Caco-2 (cell line): ENCODE data around the gene GOSR2. TPM values are rescaled to one million over a fixed set of nuclear protein-coding genes. Genes with fewer than 3 reads are reported as not detected.
"Not testable (repeated sequence)": the region's sequence is repeated elsewhere in the genome, so short reads cannot be mapped to it uniquely, and the experiment has no call there.

Experiments
- BruUV-seq: library from RNA; stranded (reverse); fragments of 400-500 nt; replicated peaks from 2 replicates; lab custom pipeline; 2021; lab: Mats Ljungman, UMichigan
- CTCF ChIA-PET: fragments of 300-600 bp; sonication (Branson Sonifier 250); formaldehyde crosslinking; loops from one replicate; lab custom pipeline; 2022; ENCODE audit warnings: antibody characterized with exemption; lab: Charles Lee
- POLR2A ChIA-PET: fragments of 300-600 bp; sonication (Branson Sonifier 250); formaldehyde crosslinking; loops from one replicate; lab custom pipeline; 2022; ENCODE audit warnings: antibody characterized with exemption; lab: Charles Lee
- DNase-seq, 2 experiments: peaks; one replicate each; pipeline versions ENCODE4 v3.0.0 to v3.0.0-alpha.2; 2020 to 2022
- H3K27me3 ChIP-seq: replicated peaks from 2 replicates; pipeline ENCODE4 v1.6.0; 2011; ENCODE audit warnings: low read length; ENCODE audit not compliant: control insufficient read depth, insufficient read depth
- H3K36me3 ChIP-seq: 2 replicates; pipeline ENCODE4 v1.5.1; 2011; ENCODE audit warnings: low read length; ENCODE audit not compliant: control insufficient read depth, insufficient read depth
- H3K4me1 ChIP-seq: fragments of 250-450 bp; sonication (Bioruptor Pico); 2 replicates; pipeline ENCODE4 v1.5.1; 2020; ENCODE audit warnings: mild to moderate bottlenecking
- H3K4me3 ChIP-seq: 2 replicates; pipeline ENCODE4 v1.5.1; 2011; ENCODE audit warnings: low read depth, mild to moderate bottlenecking, control low read depth, low read length
- H3K9me3 ChIP-seq: fragments of 250-450 bp; sonication (Bioruptor Pico); 2 replicates; pipeline ENCODE4 v1.5.1; 2020; ENCODE audit warnings: mild to moderate bottlenecking, moderate library complexity
- H3K27ac Mint-ChIP-seq: one replicate; pipeline ENCODE4 v1.8.0; 2022; ENCODE audit warnings: mixed read lengths; ENCODE audit not compliant: unreplicated experiment
- H3K27me3 Mint-ChIP-seq: one replicate; pipeline ENCODE4 v1.8.0; 2022; ENCODE audit warnings: mixed read lengths; ENCODE audit not compliant: insufficient read depth, unreplicated experiment
- H3K36me3 Mint-ChIP-seq: one replicate; pipeline ENCODE4 v1.8.0; 2022; ENCODE audit warnings: mild to moderate bottlenecking, mixed read lengths; ENCODE audit not compliant: insufficient read depth, unreplicated experiment
- H3K4me1 Mint-ChIP-seq: one replicate; pipeline ENCODE4 v1.8.0; 2022; ENCODE audit warnings: low read depth, mixed read lengths; ENCODE audit not compliant: unreplicated experiment
- H3K4me3 Mint-ChIP-seq: one replicate; pipeline ENCODE4 v1.8.0; 2022; ENCODE audit warnings: mild to moderate bottlenecking, moderate library complexity, mixed read lengths; ENCODE audit not compliant: unreplicated experiment
- H3K9me3 Mint-ChIP-seq: one replicate; pipeline ENCODE4 v1.8.0; 2022; ENCODE audit warnings: mixed read lengths; ENCODE audit not compliant: unreplicated experiment
- intact Hi-C: fragments of 100-400 bp; cut with micrococcal nuclease; formaldehyde crosslinking; loops from one replicate; pipeline ENCODE4 v1.10.0; 2022; ENCODE audit not compliant: unreplicated experiment
- total RNA-seq: library from RNA; stranded (reverse); gene quantifications from 2 replicates; pipeline ENCODE4 v1.2.3, GENCODE V29; 2022
- TF ChIP-seq, protein P1 (sequence below), 2 experiments: fragments of 200-600 bp in 1 of 2; IDR thresholded peaks; 1 replicate in 1 of 2; 2 replicates in 1 of 2; pipeline versions ENCODE4 v1.5.1 to v1.8.0; 2011 to 2022; ENCODE audit warnings: antibody characterized with exemption in 1 of 2, control low read depth in 1 of 2, inconsistent platforms in 1 of 2, low read depth in 1 of 2, low read length in 1 of 2, mild to moderate bottlenecking in 1 of 2, moderate library complexity in 1 of 2; ENCODE audit not compliant: insufficient read depth in 1 of 2, severe bottlenecking in 1 of 2, unreplicated experiment in 1 of 2

Gene GOSR2
- total RNA-seq, 1 experiment from 2014 or later: 84.0 TPM

DNA sequence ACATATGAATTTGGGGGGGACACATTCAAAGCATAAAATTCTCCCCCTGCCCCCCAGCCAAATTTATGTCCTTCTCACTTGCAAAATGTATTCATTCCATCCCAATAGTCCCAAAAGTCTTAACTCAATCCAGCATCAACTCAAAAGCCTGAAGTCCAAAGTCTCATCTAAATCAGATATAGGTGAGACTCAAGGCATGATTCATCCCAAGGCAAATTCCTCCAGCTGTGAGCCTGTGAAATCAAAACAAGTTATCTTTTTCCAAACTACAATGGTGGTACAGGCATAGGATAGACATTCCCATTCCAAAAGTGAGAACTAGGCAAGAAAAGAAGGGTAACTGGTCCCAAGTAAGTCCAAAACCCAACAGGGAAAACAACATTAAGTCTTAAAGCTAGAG, 5.9 kb upstream of the GOSR2 start:
- ChIA-PET CTCF (interaction anchor here (0.7 kb wide), 1 partner anchor 10 kb away, joined by 3 read pairs; no protein-coding TSS in a partner anchor), POLR2A (no interaction called here)
- H3K27me3 Mint-ChIP-seq: peaks cover 3% of the 10 kb centered on the region

DNA sequence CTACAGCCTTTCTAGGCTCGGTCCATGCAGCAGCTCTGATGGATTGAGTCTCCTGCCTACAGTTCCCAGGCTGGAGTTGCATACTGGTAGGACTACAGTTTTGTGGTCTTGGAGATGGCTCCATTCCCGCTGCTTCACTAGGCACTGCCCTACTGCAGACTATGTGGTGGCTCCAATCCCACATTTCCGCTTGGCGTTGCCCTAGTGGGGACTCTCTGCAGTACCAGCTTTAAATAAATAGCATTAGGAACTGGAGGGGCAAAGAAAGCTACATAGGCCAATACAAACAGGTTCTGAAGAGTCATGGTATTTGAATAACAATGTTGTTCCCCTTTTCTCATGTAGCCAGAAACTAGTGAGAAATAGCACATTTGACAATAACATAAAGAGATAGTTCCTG, 5.4 kb upstream of the GOSR2 start:
- Histone ChIP-seq H3K27me3 (no peaks in the 10 kb centered on the region), H3K4me1 (peaks cover 3% of the 10 kb centered on the region; the same call in 1 of the 2 replicates), H3K4me3 (no peak overlapping the region), H3K9me3 (no peaks in the 10 kb centered on the region; the same call in 1 of the 2 replicates), H3K36me3 (no peaks in the 10 kb centered on the region)
- H3K27ac Mint-ChIP-seq: no peak overlapping the region
- H3K36me3 Mint-ChIP-seq: no peaks in the 10 kb centered on the region
- peaks cover 3% of the 10 kb centered on the region for H3K27me3 Mint-ChIP-seq
- no peaks in the 10 kb centered on the region for H3K9me3 Mint-ChIP-seq
- TF ChIP-seq, protein P1, sequence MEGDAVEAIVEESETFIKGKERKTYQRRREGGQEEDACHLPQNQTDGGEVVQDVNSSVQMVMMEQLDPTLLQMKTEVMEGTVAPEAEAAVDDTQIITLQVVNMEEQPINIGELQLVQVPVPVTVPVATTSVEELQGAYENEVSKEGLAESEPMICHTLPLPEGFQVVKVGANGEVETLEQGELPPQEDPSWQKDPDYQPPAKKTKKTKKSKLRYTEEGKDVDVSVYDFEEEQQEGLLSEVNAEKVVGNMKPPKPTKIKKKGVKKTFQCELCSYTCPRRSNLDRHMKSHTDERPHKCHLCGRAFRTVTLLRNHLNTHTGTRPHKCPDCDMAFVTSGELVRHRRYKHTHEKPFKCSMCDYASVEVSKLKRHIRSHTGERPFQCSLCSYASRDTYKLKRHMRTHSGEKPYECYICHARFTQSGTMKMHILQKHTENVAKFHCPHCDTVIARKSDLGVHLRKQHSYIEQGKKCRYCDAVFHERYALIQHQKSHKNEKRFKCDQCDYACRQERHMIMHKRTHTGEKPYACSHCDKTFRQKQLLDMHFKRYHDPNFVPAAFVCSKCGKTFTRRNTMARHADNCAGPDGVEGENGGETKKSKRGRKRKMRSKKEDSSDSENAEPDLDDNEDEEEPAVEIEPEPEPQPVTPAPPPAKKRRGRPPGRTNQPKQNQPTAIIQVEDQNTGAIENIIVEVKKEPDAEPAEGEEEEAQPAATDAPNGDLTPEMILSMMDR (IDR thresholded peaks at IDR 0.05; ENCODE audit: insufficient read depth in 1 of 2, low read depth in 1 of 2, low read length in 1 of 2, severe bottlenecking in 1 of 2, unreplicated experiment in 1 of 2): no peak
- no peaks in the 10 kb centered on the region for H3K4me1 Mint-ChIP-seq
- intact Hi-C loops: no loop called here
- no TSS peak for BruUV-seq
- CTCF ChIA-PET: interaction anchor here (0.7 kb wide), 1 partner anchor 11 kb away, joined by 3 read pairs; no protein-coding TSS in a partner anchor
- no peak overlapping the region for H3K4me3 Mint-ChIP-seq
- DNase-seq: no peak
- POLR2A ChIA-PET: no interaction called here

More for the DNA sequence above, 5.9 kb upstream of the GOSR2 start:
- Mint-ChIP-seq H3K4me3 (no peak overlapping the region), H3K4me1 (no peaks in the 10 kb centered on the region), H3K27ac (no peak overlapping the region), H3K9me3 (no peaks in the 10 kb centered on the region), H3K36me3 (no peaks in the 10 kb centered on the region)
- H3K4me3 ChIP-seq: no peak overlapping the region
- no peaks in the 10 kb centered on the region for H3K27me3 ChIP-seq
- DNase-seq: no peak
- TF ChIP-seq, protein P1 (IDR thresholded peaks at IDR 0.05; ENCODE audit: insufficient read depth in 1 of 2, low read depth in 1 of 2, low read length in 1 of 2, severe bottlenecking in 1 of 2, unreplicated experiment in 1 of 2): no peak
- intact Hi-C loops: no loop called here
- H3K9me3 ChIP-seq: no peaks in the 10 kb centered on the region; the same call in 1 of the 2 replicates
- H3K36me3 ChIP-seq: no peaks in the 10 kb centered on the region
- BruUV-seq: no TSS peak
- peaks cover 3% of the 10 kb centered on the region; the same call in 1 of the 2 replicates for H3K4me1 ChIP-seq

DNA sequence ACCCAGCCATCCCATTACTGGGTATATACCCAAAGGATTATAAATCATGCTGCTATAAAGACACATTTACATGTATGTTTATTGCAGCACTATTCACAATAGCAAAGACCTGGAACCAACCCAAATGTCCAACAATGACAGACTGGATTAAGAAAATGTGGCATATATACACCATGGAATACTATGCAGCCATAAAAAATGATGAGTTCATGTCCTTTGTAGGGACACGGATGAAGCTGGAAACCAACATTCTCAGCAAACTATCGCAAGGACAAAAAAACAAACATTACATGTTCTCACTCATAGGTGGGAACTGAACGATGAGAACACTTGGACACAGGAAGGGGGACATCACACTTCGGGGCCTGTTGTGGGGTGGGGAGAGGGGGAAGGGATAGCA, 998 bp upstream of the GOSR2 start:
- Histone ChIP-seq H3K4me3 (peak overlapping the region; percentile 89; the same call in 1 of the 2 replicates), H3K4me1 (peaks cover 19% of the 10 kb centered on the region)
- H3K27me3 ChIP-seq, DNase-seq, H3K27me3 Mint-ChIP-seq, POLR2A ChIA-PET, H3K36me3 Mint-ChIP-seq, H3K9me3 ChIP-seq, BruUV-seq, H3K4me1 Mint-ChIP-seq, H3K9me3 Mint-ChIP-seq, H3K27ac Mint-ChIP-seq, CTCF ChIA-PET, H3K36me3 ChIP-seq: not testable (repeated sequence)
- intact Hi-C loops: loop anchor here (5.0 kb wide), 1 partner anchor 70 kb away; the partner anchor contains the start of gene WNT9B
- H3K4me3 Mint-ChIP-seq: peak overlapping the region; percentile 93
